ENCODE results near the gene C2CD3.

DNA sequence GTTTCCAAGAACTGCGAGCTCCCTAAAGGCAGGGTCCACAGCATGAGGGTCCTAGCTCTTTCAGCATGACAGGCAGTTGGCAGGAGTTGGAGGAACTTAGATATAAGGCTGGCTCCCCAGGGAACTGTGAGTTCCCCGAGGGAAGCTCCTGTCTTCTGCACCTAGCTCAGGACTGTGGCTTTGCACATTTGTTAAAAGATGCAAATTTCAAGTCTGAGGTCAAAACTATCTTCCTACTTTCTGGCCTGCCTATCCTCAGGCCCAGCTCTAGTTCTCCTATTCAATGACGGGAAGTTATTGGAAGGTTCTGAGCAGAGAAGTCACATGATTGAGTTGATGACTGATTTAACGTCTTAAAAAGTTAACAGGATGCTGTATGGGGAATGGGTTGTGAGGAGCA lies 150.3 kb downstream of the C2CD3 start:
- no peak for TF ChIP-seq POLR2A (IDR thresholded peaks at IDR 0.05; ENCODE audit: low read depth, low read length)
- TF ChIP-seq CTCF (IDR thresholded peaks at IDR 0.05 in 2 of 3, conservative IDR thresholded peaks at IDR 0.05 in 1 of 3; ENCODE audit: control insufficient read depth in 2 of 3, extremely low read depth in 1 of 3, insufficient read depth in 1 of 3, low read depth in 3 of 3, low read length in 3 of 3), result no peak
- no peak for TF ChIP-seq CBFB (IDR thresholded peaks at IDR 0.05; ENCODE audit: low read depth)
- TF ChIP-seq NFYA (IDR thresholded peaks at IDR 0.05; ENCODE audit: borderline replicate concordance, low read depth, low read length), result no peak
